NCI-H69 (cell line): ENCODE measurements around the gene KCTD6.

Source experiments
- DNase-seq: peaks from one replicate; lab custom pipeline; 2025; lab: John Stamatoyannopoulos, UW

Gene KCTD6

GRCh38 chr3:58485801-58486435 is 6.0 kb upstream of the KCTD6 start:
- DNase-seq, result no peak

GRCh38 chr3:58487140-58487886 is 4.6 kb upstream of the KCTD6 start:
- no peak for DNase-seq

DNA sequence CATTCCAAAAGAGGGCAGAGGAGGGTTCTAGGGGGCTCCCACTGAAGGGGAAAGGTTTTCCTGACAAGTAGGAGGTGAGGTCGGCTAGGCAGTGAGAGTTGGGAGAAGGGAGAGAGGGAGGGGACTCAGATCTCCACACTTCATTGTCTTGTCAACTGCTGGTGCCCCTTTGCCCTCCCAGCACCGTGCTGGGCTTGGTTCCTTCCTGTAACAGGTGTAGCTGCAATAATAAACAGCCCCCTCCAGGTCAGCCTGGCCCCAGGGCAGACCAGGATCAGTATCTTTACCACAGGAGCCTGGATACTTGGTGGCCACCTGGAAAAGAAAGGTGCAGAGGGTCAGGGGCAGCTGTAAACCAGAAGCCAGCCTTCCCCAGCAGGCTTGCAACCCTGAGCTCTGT is 2.9 kb upstream of the KCTD6 start:
- DNase-seq, result peak; percentile 51

GRCh38 chr3:58490860-58491501 is 915 bp upstream of the KCTD6 start:
- no peak for DNase-seq

GRCh38 chr3:58492494-58492905 is 604 bp downstream of the KCTD6 start:
- peak; percentile 56 for DNase-seq

GRCh38 chr3:58494107-58494506 is 2.2 kb downstream of the KCTD6 start:
- no peak for DNase-seq

GRCh38 chr3:58495101-58495500 is 3.2 kb downstream of the KCTD6 start:
- peak; percentile 47 for DNase-seq

GRCh38 chr3:58496206-58496857 is 4.4 kb downstream of the KCTD6 start:
- peak; percentile 26 for DNase-seq

DNA sequence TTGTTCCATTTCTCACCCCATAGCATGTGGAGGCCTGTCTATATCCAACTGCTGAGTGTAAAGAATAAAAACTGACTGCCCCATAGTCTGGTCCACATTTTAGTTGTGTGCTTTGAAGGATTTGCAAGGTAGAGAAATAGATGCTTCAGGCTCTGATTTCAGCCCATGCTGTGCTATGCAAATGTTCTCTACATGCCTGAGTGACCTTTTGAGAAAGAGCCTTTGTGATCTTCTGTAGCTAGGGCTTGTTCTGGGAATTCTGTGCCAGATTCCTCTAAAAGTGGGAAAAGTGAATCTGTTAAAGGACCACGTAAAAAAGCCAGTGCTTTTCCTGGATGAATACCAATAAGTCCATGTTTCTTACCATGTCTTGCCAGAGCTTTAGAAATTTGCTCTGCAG is 5.2 kb downstream of the KCTD6 start:
- DNase-seq, result peak; percentile 91

GRCh38 chr3:58502872-58503271 is 11.0 kb downstream of the KCTD6 start:
- DNase-seq, result peak; percentile 12

- DNase-seq, result no peak
These were observed 15.6 kb downstream of the KCTD6 start for GRCh38 chr3:58507356-58508078.

DNA sequence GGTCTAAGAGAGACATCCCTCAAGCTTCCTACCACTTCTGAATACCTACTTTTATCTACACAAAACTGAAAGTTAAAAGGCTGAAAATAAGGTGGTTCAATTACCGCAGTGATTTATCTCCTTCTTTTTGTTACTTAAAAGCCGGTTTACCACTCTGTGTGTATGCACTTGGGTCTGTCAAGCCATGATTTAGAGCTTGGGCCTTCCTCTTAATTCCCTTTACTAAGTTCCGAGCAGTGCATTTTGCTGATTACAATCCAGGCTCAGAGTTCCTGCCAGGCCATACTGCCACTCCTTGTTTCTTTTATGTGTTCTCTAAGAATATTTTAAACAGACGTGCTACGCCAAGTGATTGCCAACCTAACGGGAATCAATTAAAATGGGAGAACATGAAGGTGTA is 16.5 kb downstream of the KCTD6 start:
- DNase-seq, result no peak

DNA sequence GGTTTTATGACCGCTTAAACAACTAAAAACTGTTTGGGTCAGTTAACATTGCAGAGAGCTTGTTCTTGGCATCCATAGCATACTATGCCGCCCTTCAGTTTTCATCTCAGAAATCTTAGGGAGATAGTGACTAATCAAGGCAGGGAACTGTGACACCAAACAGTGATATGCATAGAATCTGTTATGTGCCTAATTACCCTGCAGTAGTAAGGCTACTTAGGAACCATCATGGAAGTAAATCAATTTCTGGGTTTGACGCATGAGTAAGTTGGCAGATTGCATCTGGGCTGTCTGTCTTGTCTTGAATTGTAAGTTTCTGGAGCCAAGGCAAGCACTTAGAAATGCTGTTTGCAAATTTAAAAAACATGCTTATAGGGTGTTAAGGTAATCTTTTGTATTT is 22.5 kb downstream of the KCTD6 start:
- peak; percentile 46 for DNase-seq

DNA sequence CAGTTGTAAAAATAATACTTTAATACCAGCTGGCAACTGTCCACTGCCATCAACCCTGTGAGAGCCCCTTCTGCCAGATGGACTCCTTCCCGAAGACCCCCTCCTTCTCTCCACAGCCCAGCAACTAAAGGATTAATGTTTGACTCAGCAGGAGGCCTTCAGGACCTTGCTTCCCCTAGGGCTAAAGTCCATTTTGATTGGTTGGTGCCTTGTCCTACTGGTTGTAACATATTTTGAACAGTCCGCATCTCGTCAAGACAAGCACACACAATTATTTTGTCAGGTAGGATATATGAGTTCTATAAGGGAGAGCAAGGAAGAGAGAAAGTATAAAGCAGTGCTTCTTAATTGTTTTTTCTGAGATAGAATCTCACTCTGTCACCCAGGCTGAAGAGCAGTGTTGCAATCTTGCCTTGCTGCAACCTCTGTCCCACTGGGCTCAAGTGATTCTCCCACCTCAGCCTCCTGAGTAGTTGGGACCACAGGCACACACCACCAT is 26.4 kb downstream of the KCTD6 start:
- DNase-seq, result peak; percentile 90

- peak; percentile 47 for DNase-seq
These were observed 27.9 kb downstream of the KCTD6 start for GRCh38 chr3:58519668-58520402.

GRCh38 chr3:58520403-58521335 is 28.8 kb downstream of the KCTD6 start:
- DNase-seq, result peak; percentile 93

DNA sequence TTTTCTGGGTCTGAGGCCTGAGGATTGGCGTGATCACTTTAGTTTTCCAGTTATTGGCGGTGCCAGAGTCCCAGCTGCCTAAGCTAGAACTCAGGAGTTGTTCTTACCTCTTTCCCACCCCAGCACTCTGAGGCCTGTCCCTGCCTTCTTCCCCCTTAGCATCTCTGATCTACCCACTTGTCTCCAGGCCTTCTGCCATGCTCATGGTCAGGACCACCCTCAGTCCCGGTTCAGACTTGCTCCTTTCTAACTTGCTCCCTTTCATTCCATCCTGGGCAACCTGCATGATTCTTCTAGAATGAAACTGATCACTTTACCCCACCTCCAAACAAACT is 29.4 kb downstream of the KCTD6 start:
- no peak for DNase-seq

- DNase-seq, result peak; percentile 71
These were observed 30.2 kb downstream of the KCTD6 start for GRCh38 chr3:58521917-58522631.

- DNase-seq, result peak; percentile 4
These were observed 31.0 kb downstream of the KCTD6 start for GRCh38 chr3:58522759-58523425.
